ENCODE measurements around the gene IL17RD.
A peak's percentile ranks its signal among the peaks of the same experiment; 100 is the strongest.

The IL17RD gene

DNA sequence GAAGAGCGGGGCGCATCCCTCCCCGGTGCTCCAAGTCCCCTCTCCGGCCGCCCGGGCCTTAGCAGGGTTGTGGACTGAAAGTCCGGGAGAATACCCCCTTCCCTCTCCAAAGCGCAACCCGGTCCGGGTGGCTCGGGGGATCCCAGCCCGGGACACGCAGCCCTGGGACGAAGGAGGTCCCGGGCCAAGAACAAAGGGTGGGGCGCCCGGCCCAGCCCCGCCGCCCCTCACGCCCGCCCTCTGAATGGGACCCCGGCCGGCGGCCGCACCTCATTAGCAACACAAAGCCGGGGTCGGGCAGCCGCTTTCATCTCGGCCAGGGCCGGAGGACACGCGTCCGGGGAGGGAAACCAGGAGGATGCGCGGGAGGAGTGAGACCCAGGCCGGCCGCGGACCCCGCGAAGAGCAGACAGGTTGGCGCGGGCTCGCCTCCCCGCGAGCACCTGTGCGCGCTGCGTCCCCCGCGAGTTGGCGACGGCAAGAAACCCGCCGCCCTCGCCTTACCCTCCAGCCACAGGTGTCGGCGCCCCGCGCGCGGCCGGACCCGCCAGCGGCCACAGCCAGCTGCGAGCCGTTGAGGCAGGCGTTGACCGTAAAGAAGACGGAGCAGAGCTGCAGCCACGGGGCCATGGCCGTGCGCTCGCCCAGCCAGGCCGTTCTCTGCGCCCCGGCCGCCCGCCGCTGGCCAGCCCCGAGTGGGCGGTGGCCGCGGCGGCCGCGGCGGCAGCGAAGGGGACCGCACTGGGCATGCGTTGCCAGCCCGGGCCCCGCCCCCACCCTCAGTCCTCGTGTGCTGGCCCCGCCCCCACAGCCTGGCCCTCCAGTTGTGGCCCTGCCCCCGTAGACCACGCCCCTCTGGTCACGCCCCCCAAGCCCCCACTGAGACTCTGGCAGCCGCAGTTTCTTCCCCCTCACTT, at the start of gene IL17RD:
Gene IL17RD, minus strand, starts transcription at position 697 of the 917 bp plus-strand sequence. Its CDS starts 67 bp downstream, at position 630.
- Histone ChIP-seq H3K27me3 (peaks cover 99% of the 10 kb centered on the region), H3K27ac (no peak within 1 kb of the TSS), H3K4me1 (ENCODE audit: control insufficient read depth in 1 of 2, insufficient read depth in 1 of 2, low read depth in 1 of 2, low read length in 1 of 2) (peaks cover 14 to 18% of the 10 kb centered on the region in 2 experiments), H3K36me3 (no peaks in the 10 kb centered on the region), H3K9me3 (no peaks in the 10 kb centered on the region), H3K4me3 (ENCODE audit: low read depth in 1 of 2, low read length in 1 of 2) (peak within 1 kb of the TSS; percentile 62 to 71)
- no peak for TF ChIP-seq CTCF (IDR thresholded peaks at IDR 0.05)

DNA sequence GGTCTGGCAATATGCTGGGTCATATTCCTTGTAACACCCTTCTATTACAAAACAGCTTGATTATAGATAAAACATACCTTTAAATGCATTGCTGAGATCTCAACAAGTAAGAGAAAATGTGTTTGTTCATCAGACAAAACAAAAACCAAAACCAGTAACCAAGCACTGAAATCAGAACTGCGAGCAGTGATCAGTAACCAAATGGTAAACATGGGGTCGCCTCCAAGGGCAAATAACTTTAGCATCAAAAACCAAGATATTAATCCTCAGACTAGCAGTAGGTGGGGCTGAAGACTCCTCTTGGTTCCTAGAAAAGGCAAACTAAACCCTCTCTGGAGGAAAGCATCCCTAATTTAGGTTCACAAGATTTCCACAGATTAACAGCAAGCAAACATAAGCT, 41.3 kb upstream of the IL17RD start:
- no peaks in the 10 kb centered on the region for H3K27me3 ChIP-seq
- H3K27ac ChIP-seq: no peak overlapping the region
- H3K4me1 ChIP-seq (ENCODE audit: control insufficient read depth in 1 of 2, insufficient read depth in 1 of 2, low read depth in 1 of 2, low read length in 1 of 2): no peaks in the 10 kb centered on the region
- no peak for TF ChIP-seq CTCF (IDR thresholded peaks at IDR 0.05)
- no peaks in the 10 kb centered on the region for H3K9me3 ChIP-seq
- no peaks in the 10 kb centered on the region for H3K36me3 ChIP-seq
- no peak overlapping the region for H3K4me3 ChIP-seq (ENCODE audit: low read depth in 1 of 2, low read length in 1 of 2)

DNA sequence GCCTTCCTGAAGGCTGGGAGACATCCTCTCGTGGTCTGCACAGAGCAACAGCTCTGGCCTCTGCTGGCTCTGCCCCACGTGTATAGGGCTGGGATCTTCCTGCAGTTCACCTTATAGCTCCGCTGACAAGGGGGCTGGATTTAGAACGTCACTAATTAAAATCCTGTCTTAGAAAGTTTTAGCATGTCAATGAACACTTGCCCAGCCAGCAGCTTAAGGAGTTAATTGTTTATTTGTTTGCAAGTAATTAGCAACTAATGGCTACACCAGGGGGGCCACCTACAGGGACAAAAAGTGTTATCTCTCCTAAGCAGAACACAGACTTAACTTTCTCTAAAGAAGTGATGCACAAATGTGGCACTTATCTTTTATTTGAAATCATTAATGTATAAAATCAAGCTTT, 34.7 kb upstream of the IL17RD start, which contains the start of gene HESX1:
Gene HESX1, minus strand, starts transcription at position 84 of the 403 bp plus-strand sequence. Its CDS starts 60 bp downstream, at position 24.
- no peak for TF ChIP-seq CTCF (IDR thresholded peaks at IDR 0.05)
- no peak within 1 kb of the TSS for H3K4me3 ChIP-seq (ENCODE audit: low read depth in 1 of 2, low read length in 1 of 2)

GRCh38 chr3:57194641-57195040, 29.5 kb upstream of the IL17RD start:
- Histone ChIP-seq H3K36me3 (no peaks in the 10 kb centered on the region), H3K9me3 (no peaks in the 10 kb centered on the region), H3K4me3 (ENCODE audit: low read depth in 1 of 2, low read length in 1 of 2) (no peak overlapping the region), H3K4me1 (ENCODE audit: control insufficient read depth in 1 of 2, insufficient read depth in 1 of 2, low read depth in 1 of 2, low read length in 1 of 2) (peaks cover 0 to 5% of the 10 kb centered on the region in 2 experiments), H3K27me3 (no peaks in the 10 kb centered on the region), H3K27ac (no peak overlapping the region)
- TF ChIP-seq CTCF (IDR thresholded peaks at IDR 0.05): no peak

More for the DNA sequence above, 34.7 kb upstream of the IL17RD start, which contains the start of gene HESX1:
- Histone ChIP-seq H3K27me3 (no peaks in the 10 kb centered on the region), H3K9me3 (no peaks in the 10 kb centered on the region), H3K4me1 (ENCODE audit: control insufficient read depth in 1 of 2, insufficient read depth in 1 of 2, low read depth in 1 of 2, low read length in 1 of 2) (peaks cover 0 to 5% of the 10 kb centered on the region in 2 experiments), H3K36me3 (no peaks in the 10 kb centered on the region), H3K27ac (no peak within 1 kb of the TSS)

- H3K9me3 ChIP-seq: no peaks in the 10 kb centered on the region
- no peaks in the 10 kb centered on the region for H3K4me1 ChIP-seq (ENCODE audit: control insufficient read depth in 1 of 2, insufficient read depth in 1 of 2, low read depth in 1 of 2, low read length in 1 of 2)
- H3K27ac ChIP-seq: no peak overlapping the region
- TF ChIP-seq CTCF (IDR thresholded peaks at IDR 0.05): no peak
- no peaks in the 10 kb centered on the region for H3K36me3 ChIP-seq
- H3K4me3 ChIP-seq (ENCODE audit: low read depth in 1 of 2, low read length in 1 of 2): no peak overlapping the region
- no peaks in the 10 kb centered on the region for H3K27me3 ChIP-seq
Observed at GRCh38 chr3:57192028-57192427, 26.9 kb upstream of the IL17RD start.

All from neutrophil (primary cell).